Panc1 (cell line): ENCODE data around the gene SDK2.

Source experiments
- CTCF ChIP-seq: fragments of 450-650 bp; IDR thresholded peaks from 2 replicates; pipeline ENCODE4 v1.5.1; 2017; ENCODE audit warnings: mild to moderate bottlenecking
- POLR2AphosphoS5 ChIP-seq: IDR thresholded peaks from 2 replicates; pipeline ENCODE4 v1.6.1; 2012; ENCODE audit warnings: mild to moderate bottlenecking, low read depth, low read length, moderate library complexity
- REST ChIP-seq, 2 experiments: IDR thresholded peaks; 2 replicates each; pipeline ENCODE4 v1.6.1; 2011 to 2012; ENCODE audit warnings: low read depth in 2 of 2, control low read depth in 1 of 2, low read length in 1 of 2, mild to moderate bottlenecking in 1 of 2, moderate library complexity in 1 of 2; ENCODE audit not compliant: insufficient read depth in 1 of 2
- SIN3A ChIP-seq: IDR thresholded peaks from 2 replicates; pipeline ENCODE4 v1.6.1; 2012; ENCODE audit warnings: low read depth, mild to moderate bottlenecking, low read length, moderate library complexity, borderline replicate concordance; ENCODE audit not compliant: insufficient read depth

- TF ChIP-seq CTCF (no peak), REST (IDR thresholded peaks at IDR 0.05; ENCODE audit: insufficient read depth in 1 of 2, low read depth in 2 of 2, low read length in 1 of 2) (no peak), POLR2AphosphoS5 (no peak), SIN3A (no peak)
These were observed 125.2 kb downstream of the SDK2 start for GRCh38 chr17:73519011-73519410.
